Stimulated activated CD8-positive, alpha-beta memory T cell treated with anti-CD3 and anti-CD28 coated beads, Interleukin-7, amount 100 ng/mL, for 48 hours (primary cell): ENCODE data around the gene DACH2.
"Not testable (repeated sequence)": the region's sequence is repeated elsewhere in the genome, so short reads cannot be mapped to it uniquely, and the experiment has no call there.

Experiments
- DNase-seq, 2 donors: peaks; one replicate each; pipeline ENCODE4 v3.0.0-alpha.2; 2020; ENCODE audit warnings: low read depth in 1 of 2; ENCODE audit errors: extremely low read depth in 1 of 2

DACH2 gene

DNA sequence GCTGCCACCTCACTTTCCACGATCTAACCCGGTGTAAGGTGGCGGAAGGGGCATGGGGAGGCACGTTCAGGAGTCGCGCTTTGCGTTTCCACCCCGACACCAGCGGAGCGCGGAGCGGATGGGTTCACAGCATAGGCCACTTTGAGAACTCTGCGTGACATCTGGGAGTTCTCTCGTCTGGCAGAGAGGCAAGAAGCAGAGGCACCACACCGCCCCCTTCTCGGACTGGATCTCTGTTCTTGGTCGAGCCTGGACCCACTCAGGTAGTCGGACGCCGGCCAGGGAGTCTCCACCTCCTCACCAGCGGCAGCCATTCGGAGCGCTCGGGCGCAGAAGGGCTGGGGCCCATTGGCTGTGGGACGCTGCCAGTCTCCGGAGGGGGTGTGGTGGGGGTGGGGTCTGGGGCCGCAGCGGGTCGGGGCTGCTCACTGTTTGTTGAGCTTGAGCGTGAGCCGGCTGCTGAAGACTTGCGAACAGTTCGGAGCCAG is at the start of gene DACH2:
Gene DACH2 (plus strand): TSS at position 428 of the 488 bp plus-strand sequence.
- DNase-seq: peak in 1 of 2 donors; percentile 20

DNA sequence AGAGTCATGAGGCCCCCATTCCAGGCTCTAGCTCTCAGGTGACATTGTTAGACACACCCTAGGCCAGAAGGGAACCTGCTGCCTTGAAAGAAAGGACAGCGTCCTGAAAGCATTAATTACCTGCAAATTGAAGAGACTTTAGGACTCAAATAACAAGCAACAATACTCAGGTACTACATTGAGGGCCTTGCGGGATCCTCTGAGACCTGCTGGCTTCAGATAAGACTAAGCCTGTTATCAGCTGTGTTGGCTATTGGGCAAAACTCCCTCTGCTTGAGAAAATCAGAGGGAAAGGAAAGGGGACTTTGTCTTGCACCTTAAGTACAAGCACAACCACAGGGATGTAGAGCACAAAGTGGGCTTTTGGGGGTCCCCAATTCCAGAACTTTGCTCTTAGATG is 45.9 kb upstream of the DACH2 start:
- no peak for DNase-seq

DNA sequence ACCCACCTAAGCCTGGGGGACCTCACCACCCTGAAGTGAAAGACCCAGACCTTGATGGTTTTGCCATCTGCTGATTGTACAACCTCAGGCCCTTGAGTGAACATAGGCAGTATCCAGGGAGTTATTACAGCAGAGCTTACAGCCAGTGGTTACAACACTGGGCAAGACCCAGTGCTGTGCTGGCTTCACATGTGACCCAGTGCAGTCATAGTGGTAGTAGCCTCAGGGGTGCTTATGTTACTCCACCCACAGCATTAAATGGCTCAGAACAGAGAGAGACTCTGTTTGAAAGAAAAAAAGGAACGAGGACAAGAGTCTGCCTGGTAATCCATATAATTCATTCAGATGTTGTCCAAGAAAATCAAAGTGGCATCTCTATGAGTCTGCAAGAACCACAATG is 45.2 kb upstream of the DACH2 start:
- DNase-seq: no peak

DNA sequence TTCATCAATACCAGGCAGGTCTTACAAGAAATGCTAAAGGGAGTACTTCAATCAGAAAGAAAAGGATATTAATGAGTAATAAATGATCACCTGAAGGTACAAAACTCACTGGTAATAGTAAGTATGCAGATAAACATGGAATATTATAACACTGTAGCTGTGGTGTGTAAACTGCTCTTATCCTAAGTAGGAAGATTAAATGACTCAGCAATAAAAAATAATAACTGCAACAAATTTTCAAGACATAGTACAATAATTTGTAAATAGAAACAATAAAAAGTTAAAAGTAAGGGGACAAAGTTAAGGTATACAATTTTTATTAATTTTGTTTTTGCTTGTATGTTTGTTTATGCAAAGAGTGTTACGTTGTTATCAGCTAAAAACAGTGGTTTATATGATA is 43.7 kb upstream of the DACH2 start:
- DNase-seq: no peak

DNA sequence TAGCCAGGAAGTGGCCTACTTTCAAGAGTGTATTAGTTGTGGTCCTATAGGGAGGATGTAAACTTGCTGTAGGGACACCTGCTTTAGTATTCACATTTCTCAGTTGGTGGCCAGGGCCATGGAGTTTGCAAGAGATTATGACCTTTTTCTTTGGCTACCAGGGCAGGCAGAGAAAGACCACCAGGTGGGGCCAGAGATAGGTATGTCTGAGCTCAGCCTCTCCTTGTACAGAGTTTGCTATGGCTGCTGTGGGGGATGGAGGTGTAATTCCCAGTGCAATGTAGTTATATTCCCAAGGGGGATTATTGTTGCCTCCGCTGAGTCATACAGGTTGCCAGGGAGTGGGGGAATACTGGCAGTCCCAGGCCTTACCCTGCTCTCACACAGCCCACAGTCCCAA is 26.3 kb upstream of the DACH2 start:
- no peak for DNase-seq

DNA sequence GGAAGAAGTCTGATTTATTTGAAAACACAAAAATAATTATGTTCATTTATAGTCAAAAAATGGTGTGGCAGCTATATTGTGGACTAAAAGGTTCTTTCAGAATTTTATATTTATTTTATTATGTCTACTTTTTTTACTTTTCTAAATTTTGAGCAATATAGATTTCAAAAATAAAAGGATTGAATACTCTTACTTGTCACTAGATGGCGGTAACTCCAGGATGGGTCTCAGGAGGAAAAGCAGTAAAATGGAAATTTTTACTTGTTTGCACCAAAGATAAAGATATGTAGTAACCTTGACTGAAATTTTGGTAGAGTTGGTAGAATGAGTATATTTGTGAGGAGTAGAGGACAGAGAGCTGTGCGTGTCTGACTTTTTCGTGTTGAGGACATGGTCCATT is 14.5 kb upstream of the DACH2 start:
- DNase-seq: no peak

DNA sequence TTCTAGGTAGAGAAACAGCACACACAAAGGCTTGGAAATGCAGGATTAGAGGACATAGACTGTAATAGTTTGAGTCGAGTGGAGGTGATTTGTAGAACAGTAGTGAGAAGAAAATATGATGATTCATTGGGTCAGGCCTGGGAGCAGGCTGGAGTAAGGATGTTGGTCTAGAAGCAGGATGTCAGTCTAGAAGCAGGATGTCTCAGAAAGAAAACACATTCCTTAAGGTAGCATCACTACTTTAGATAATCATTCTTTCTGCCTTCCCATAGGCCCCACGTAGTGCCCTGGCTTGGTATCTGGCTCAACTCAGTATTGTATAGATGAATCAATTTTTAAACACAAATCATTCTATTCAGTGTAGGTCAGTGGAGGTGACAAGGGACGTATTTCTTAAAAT is 11.2 kb upstream of the DACH2 start:
- no peak for DNase-seq

DNA sequence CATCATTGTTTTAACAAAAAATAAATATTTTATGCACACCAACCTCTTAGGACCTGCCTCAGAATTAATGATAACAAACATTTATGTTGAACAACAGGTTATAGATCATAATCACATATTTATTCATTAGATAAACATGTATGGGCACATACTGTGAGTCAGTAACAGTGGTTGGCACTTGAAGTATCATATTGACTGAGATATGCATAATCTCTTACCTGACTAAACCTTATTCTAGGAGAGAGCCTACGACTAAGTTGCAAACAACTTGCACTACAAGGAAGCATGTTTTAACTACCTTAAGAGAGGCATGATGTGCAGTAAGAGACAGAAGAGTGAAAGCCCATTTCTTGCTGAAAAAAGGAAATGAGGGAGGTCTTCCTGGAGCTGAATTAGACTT is 6.5 kb upstream of the DACH2 start:
- no peak for DNase-seq

GRCh38 chrX:86146102-86146501 is 2.1 kb upstream of the DACH2 start:
- no peak for DNase-seq

DNA sequence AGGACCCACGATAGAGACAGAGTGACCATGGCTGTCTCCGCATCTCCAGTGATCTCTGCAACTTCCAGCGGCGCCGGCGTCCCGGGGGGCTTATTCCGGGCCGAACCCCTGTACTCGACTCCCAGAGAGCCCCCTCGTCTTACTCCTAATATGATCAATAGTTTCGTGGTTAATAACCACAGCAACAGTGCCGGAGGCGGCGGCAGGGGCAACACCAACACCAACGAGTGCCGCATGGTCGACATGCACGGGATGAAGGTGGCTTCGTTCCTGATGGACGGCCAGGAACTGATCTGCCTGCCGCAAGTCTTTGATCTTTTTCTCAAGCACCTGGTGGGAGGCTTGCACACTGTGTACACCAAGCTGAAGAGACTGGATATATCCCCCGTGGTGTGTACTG is 343 bp downstream of the DACH2 start:
- DNase-seq: no peak

GRCh38 chrX:86149119-86149518 is 868 bp downstream of the DACH2 start:
- DNase-seq: no peak

GRCh38 chrX:86154553-86154952 is 6.3 kb downstream of the DACH2 start:
- no peak for DNase-seq

- no peak for DNase-seq
Measured at GRCh38 chrX:86171366-86171765, 23.1 kb downstream of the DACH2 start.

- DNase-seq: no peak
Measured at GRCh38 chrX:86178906-86179305, 30.7 kb downstream of the DACH2 start.

GRCh38 chrX:86181325-86181724 is 33.1 kb downstream of the DACH2 start:
- DNase-seq: not testable (repeated sequence)

DNA sequence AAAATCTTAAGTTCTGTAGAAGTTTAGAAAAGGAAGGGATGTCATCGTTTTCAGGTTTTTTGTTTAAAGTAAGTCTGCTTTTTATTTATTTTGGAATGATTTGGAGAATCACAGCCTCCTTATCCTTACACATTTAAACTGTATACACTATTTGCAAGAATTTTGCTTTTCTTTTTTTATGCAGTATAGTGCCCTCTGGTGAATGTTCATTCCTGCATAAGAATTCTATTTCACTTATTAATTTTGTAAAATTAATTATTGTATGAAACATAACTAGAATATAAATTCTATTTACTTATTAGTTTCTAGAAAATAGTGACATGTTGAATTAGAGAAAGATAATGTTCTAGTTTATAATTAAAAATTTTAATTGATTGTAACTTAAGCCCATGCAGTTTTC is 44.6 kb downstream of the DACH2 start:
- DNase-seq: no peak

DNA sequence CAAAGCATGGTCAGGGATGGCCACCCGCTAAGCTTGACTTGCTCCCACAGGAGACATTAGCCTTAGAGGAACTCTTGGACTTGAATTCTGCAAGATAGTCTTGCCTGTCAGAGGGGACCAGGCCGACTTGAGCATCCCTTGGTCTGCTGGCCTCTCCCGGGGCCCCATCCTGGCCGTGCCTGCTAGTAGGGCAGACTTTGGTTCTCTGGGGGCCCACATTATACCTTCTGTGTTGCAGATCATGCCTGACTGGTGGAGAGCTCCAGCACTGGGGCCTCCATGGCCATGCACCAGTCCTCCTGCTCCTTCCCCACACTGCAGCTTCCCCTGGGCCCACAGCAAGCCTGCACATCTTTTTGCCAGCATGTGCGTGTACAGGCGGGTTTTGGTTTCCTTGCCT is 46.5 kb downstream of the DACH2 start:
- DNase-seq: no peak

- DNase-seq: no peak
Measured at GRCh38 chrX:86195343-86195742, 47.1 kb downstream of the DACH2 start.

GRCh38 chrX:86197815-86198214 is 49.6 kb downstream of the DACH2 start:
- no peak for DNase-seq

DNA sequence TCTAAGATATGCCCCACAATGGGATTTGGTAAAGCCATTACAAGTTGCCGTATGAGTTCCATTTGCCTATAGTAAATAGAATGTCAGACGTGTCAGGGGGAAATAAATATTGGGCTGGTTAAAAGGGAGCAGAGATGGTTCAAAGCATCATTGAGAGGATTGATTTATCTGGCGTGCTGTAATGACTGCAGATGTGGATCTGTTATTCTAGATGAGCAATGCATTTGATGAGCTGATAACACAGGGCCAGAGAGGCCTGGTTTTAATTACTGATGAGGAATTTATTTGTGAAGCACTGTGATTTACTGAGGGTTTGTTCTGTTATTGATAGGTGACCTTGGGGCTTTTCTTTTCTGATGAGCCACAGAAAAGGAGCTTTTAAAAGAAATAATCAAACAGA is 62.5 kb downstream of the DACH2 start:
- DNase-seq: no peak

DNA sequence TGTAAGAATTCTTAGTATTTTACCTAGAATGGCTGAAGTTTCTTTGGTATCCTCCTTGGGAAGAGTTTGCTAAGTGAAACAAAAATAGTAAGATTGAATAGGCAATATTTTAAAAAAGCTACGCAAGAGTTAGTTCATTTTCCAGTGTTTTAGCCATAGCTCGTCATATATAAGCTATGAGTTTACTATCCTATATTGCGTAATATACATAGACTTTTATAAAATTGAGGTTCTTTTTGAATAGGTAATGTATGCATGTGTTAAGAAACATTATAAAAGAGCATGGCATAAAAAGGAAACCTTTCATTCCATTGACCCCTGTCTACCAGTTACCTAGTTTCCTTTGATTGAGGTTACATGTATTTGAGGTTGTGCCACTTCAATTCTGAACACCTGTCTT is 67.0 kb downstream of the DACH2 start:
- DNase-seq: no peak

- no peak for DNase-seq
Measured at GRCh38 chrX:86237482-86237881, 89.2 kb downstream of the DACH2 start.

DNA sequence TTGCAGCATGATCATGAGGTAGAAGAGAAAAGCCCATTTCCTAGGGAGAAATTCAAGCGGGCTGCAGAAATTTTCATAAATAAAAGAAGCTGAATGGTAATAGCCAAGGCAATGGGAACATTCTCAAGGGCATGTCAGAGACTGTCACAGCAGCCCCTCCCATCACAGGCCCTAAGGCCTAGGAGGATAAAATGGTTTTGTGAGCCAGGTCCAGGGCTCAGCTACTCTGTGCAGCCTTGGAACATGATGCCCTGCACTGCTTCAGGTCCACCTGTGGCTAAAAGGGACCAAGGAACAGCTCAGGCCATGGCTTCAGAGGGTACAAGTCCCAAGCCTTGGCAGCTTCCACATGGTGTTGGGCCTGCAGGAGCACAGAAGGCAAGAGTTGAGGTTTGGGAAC is 93.3 kb downstream of the DACH2 start:
- DNase-seq: no peak

- DNase-seq: no peak
Measured at GRCh38 chrX:86263526-86263925, 115.3 kb downstream of the DACH2 start.
